Germinal center (tissue), 1 donor: Measurements from ENCODE around the gene TCAIM.

ENCODE experiments used
- DNase-seq: peaks from one replicate; pipeline ENCODE4 v3.0.0; 2012; ENCODE audit warnings: mixed read lengths, low spot score

TCAIM gene

DNA sequence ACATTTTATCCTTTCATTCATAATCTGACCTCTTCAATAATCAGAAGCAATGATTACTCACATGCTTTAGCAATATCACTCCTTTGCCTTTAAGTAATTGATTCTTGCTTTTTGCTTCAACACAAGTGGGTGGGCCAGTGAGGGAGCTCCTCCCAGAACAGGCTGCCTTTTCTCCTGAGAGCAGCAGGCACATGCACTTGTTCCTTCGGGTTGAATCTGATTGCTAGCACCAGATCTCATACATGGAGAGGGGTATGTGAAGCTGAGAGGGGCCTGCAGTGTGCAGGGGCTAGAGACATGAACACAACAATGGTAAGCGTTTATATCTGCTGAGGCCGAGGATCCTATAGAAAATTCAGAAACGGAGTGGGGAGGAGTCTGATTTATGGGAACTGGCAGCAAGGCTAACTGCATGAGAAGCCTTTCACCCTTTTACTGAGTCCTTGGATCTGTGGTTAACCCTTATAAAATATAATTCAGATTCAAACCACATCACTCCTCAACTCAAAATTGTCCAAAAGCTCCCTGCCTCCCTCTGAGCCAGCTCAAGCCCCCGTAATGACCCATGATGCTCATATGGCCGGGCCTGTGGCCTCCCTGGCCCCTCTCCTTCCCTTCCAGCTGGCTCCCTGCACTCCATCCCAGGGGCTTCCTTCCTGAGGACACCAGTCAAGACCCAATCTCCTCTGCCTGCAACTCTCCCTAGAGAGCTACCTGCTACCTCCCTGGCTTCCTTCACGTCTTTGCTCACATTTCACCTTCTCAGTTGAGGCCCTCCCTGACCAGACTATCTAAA lies 106.5 kb downstream of the TCAIM start:
- no peak for DNase-seq

DNA sequence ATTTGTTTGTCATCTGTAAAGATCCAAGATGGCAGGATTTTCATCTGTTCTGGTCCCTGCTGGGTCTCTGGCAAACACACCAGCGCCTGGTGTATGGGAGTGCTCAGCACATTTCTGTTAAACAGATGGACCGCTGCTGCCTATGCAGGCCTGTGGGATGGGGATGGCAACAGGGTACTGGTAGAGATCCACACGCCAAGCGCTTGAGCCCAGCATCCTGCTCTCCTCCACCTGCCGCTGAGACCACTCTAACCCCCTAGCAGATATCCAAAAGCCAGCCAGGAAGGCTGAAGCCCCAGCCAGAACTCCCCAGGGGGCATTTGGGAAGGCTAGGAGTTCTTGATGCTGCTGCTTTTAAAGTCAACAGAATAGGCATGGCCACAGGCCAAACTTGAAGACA lies 107.2 kb downstream of the TCAIM start:
- no peak for DNase-seq

DNA sequence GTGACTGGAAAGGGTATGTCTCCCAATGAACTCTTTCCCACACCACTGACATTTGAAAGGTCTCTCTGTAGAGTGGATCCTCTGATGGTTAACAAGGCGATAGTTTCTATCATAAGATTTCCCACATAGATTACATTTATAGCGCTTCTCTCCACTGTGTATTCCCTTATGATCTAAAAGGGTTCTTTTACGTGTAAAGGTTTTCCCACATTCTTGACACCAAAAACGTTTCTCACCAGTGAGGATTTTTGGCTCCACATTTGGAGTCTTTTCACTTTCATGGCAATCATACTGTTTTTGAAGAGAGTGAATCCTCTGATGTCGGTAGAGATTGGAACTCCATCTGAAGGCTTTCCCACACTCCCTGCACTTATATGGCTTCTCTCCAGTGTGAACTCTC lies 108.4 kb downstream of the TCAIM start:
- no peak for DNase-seq

DNA sequence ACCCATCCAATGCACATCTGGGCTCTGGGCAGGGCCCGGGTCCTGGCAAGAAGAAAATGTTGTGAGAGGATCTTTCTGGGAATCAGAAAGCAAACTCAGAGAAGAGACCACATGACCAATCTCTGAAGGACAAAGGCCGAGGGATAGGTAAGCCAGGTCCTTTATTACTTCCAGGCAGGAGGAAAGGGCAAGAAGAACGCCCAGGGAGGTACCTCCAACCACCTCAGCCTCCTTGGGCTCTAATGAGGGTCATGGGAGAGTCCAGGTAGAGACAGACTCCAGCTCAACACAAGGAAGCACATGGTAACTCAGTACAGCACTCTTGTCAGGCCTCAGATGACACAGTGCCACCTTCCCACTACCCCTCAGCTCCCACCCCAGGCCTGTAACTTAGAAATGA lies 112.9 kb downstream of the TCAIM start:
- no peak for DNase-seq

DNA sequence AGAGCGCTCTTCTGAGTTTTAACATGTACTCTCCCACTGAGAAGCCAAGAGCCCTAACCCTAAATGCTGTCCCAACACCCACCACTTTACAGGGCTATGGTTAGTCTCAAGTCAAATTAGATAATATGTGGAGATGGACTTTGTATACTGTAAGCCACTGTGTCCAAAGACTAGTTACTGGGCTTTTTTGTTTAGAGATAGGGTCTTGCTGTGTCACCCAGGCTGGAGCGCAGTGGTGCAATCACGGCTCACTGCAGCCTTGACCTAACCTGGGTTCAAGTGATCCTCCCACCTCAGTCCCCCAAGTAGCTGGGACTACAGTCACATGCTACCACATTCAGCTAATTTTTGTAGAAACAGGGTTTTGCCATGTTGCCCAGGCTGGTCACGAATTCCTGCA lies 115.7 kb downstream of the TCAIM start:
- DNase-seq, result no peak

DNA sequence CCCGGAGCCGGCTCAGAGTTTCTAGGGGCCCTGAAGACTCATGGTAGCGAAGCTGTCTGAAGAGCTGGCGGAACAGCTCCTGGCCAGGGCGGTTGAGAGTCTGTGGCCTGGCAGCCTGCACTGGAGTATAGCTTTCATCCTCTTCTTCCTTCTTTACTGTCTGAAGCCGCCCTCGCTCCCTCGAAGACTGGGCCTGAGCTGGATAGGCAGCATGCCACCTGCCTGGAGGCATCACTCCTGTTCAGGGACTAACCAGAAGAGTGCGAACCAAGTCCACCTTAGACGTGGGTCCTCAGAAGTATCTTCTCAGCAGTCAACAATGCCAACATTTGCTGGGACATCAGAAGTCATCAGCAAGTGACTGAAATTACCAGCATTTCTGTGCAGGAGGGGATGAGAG lies 116.8 kb downstream of the TCAIM start:
- no peak for DNase-seq
